ENCODE data around the gene C16orf89.

C16orf89 gene

DNA sequence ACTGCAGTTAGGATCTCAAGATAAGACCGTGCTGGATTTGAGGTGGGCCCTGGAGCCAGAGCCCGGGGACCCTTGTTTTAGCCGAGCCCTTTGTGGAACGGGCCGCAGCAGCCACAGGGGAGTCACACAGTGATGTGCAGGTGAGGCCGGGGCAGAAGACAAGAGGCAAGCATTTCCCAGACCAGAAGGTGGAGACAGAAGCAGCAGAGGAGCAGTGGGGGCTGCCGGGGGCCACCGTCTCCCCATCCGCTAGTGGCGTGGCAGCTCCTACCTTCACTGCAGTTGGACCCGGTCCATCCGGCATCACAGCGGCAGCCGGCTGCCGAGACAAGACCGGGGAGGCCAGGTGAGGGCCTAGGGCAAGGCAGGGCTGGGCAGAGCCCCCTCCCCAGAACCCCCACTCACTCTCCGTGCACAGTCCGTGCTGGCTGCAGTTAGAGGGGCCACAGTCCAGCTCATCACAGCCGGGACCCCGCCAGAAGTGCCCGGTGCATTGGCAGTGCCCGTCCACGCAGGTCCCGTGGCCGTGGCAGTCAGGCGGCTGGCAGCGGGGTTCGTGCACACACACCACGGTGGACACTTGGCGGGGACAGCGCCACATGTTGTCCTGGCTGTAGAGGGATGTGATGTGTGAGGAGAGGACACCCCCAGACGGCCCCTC is 38.1 kb downstream of the C16orf89 start:
- no peak for DNase-seq

DNA sequence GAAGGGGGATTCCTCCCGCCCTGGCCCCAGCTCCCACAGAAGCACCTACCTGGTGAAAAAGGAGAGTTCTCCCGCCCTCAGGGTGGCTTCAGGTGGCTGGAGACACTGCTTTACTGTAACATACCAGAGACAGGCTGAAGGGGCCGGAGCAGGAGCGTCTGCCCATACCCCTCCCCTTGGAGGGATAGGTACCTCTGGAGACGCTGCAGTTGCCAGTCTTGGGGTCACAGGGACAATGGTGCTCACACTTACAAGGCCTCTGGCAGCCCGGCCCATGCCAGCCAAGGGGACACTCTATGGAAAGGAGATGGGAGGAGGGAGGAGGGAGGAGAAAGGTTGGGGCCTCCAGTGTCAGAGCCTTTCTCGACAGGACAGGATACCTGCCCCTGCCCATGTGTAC is 38.7 kb downstream of the C16orf89 start:
- no peak for DNase-seq

DNA sequence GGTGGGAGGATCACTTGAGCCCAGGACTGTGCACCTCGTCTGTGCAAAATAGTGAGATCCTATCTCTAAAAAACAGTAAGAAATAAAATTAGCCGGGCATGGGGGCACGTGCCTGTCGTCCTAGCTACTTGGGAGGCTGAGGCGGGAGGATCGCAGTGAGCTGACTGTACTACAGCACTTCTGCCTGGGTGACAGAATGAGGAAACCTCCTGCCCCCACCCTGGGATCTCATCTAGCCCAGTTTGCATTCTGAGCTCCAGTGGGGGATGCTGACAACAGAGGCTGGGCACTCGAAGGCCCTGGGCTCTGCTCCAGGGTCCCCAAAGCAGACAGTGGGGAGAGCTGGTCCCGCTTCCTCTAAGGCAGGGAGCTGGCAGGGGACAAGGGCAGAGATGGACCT is 39.1 kb downstream of the C16orf89 start:
- DNase-seq: no peak

GRCh38 chr16:5025171-5025632 is 40.6 kb downstream of the C16orf89 start:
- DNase-seq: no peak

DNA sequence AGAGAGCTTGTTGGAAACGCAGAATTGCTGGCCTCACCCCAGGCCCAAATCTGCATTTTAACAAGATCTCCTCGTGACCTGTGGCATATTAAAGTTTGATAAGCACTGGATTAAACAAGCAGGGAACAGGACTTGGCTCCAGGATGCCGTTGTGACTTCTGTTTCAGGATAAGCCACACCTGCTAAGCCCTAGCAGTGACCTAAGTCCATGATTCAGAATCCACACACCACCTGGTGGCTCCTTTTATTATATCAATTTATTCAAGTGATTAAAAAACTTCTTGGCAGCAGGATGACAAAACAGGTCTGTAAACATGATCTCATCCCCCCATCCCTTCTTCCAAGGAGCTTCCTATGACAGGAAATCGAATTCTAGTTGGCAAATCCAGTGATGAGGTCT is 41.1 kb downstream of the C16orf89 start:
- DNase-seq: no peak

- DNase-seq: no peak
These were observed 43.2 kb downstream of the C16orf89 start for GRCh38 chr16:5022521-5022920.

GRCh38 chr16:5020551-5020950 is 45.2 kb downstream of the C16orf89 start:
- DNase-seq: peak; percentile 42 to 74

GRCh38 chr16:5019775-5020174 is 46.0 kb downstream of the C16orf89 start:
- DNase-seq: no peak

GRCh38 chr16:5018793-5019192 is 47.0 kb downstream of the C16orf89 start:
- no peak for DNase-seq

DNA sequence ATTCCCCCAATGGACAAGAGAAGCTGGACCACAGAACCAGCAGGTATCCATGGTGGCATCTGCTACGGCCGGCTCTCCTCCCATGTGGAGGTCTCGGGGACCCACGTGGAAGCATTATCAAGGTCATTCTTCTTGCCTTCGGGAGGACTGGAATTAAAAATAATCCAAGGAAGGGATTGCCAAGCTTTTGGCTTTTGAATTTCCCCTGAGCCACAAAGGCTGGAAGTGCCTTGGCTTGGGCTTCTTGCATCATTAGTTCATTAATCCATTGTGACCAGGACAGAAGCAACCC is 48.1 kb downstream of the C16orf89 start:
- DNase-seq: no peak

- DNase-seq: peak in 1 of 2 donors; percentile 36
These were observed 48.6 kb downstream of the C16orf89 start for GRCh38 chr16:5016967-5017677.

DNA sequence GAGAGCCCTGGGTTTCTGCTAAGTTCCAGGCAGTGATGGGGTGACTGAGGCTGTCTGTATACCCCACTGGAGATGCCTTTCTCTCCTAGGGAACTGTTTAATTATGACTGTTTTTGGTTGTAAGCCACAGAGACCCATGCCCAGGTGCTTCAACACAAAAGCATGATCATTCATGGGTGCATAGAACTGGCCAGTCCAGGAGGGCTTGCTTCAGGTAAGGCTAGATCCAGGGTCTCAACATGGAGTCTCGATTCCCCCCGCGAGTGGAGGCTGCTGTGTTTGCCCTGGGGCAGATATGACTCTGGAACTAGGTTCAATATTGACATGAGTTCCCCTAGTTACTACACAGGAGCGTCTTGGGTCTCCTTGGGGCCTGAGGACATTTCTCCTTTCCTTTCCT is 49.9 kb downstream of the C16orf89 start:
- DNase-seq: no peak

DNA sequence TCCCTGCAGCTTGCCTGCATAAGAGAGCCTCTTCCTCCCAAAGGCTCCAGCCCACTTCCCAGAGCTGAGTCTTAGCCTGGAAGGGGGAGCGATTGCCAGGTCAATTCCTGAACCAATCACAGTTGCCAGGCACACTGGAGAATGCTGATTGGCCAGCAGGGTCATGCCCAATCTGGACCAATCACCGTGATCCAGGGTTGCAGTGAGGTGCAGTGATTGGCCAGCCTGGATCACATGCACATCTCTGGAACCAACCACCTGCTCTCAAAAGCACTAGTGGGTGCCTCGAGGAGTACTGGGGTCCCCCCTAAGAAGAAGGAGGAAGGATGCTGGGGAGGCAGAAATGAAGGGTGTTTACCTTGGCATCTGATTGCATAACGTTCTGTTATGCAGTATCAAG is 50.4 kb downstream of the C16orf89 start:
- DNase-seq: no peak

GRCh38 chr16:5012887-5013286 is 52.9 kb downstream of the C16orf89 start:
- no peak for DNase-seq

- DNase-seq: no peak
These were observed 54.1 kb downstream of the C16orf89 start for GRCh38 chr16:5011637-5012036.

GRCh38 chr16:5010576-5011329 is 55.0 kb downstream of the C16orf89 start:
- no peak for DNase-seq

DNA sequence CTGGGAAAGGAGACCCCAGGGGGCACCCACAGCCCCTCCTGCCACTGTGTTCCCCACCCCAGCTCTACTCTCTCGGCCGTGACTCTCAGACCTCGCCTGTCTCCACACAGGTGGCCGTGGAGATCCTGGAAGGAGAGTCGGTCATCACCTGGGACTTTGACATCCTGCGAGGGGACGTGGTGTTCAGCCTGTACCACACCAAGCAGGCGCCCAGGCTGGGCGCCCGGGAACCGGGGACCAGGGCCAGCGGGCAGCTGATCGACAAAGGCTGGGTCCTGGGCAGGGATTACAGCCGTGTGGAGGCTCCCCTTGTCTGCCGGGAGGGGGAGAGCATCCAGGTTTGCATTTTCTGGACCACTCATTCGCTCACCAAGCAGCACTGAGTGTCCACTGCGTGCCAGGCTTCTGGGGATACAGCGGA is 57.4 kb downstream of the C16orf89 start:
- no peak for DNase-seq

DNA sequence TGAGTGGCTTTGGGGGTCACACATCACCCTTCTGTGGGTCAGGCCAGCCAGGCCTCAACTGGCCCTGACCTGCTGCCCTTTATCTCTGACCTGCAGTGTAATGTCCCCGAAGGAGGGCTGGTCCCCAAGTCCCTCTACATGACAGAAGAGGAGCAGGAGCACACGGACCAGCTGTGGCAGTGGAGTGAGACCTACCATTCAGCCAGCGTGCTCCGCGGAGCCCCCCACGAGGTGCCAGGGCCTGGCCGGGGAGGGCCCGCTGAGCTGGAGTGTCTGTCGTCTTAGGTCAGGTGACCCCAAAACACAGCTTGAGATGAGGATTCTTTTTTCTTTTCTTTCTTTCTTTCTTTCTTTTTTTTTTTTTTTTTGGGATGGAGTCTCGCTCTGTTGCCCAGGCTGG is 58.5 kb downstream of the C16orf89 start:
- no peak for DNase-seq

DNA sequence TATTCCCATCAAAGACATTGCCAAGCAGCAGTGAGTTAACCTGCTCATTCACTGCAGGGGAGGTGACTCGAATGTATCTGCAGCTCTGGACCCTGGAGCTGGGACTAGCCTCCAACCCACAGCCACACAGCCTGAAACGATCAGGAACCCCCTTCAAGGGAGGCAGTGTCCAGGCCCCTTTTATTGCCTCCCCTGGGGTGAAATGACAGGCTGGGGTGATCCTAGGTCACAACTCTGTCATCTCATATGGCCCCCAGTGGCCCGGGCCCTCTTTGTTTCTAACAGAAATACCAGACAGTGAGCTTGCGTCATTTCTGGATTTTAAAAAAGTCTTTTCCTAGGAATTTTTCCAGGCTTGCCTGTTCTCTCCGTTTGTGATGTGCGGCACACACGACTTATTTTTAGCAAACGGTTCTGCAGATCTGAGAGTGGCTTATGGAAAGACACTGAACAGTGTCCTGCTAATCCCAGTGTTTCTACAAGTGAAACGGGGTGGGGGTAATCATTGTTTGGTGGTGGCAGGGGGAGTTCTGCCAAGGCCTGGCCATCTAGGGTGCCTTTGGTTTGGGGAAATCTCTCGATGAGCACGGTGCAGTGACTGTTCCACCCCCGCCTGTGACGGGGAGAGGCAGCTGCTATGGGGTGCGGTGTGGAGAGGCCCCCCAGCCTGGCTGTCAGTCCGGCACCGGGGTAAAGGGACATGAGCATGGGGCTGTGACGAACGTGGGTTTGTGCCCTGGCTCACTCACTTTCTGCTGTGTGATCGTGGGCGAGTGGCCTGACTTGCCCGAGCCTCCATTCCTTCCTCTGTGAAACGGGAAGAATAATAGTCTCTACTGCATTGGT is 59.2 kb downstream of the C16orf89 start:
- DNase-seq: no peak

DNA sequence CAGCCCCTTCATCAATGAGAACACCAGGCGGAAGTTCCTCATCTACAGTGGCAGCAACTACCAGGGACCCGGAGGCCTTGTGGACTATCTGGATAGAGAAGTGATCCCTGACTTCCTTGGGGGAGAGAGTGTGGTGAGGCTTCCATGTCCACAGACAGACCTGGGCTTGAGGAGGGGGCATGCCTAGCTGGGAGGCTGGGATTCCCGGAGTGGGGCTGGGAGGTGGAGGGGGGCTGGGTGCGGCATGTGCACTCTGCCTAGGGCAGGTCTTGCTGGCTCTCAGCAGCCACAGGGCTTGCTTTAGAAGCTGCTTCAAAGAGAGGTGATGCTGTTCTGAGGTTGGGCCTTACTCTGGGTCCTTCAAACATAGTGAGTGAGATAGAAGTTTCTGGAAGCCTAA is 59.8 kb downstream of the C16orf89 start:
- DNase-seq: no peak

- DNase-seq: no peak
These were observed 61.4 kb downstream of the C16orf89 start for GRCh38 chr16:5004311-5004710.

DNA sequence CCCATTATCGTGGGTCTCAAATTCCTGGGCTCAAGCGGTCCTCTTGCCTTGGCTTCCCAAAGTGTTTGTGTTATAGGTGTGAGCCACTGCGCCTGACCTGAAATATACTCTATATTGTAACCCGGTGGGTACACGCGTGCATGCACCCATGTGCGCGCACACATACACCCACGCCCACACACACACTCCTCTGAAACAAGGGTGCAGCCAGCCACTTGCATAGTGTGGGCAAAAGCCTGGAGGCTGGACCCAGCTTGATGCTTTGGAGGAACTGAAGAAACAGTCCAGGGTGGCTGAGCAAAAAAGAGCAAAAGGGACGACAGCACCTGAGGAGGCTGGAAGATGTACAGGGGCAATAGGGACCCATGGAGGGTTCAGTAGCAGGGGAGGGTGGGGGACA is 61.9 kb downstream of the C16orf89 start:
- DNase-seq: no peak

- no peak for DNase-seq
These were observed 62.5 kb downstream of the C16orf89 start for GRCh38 chr16:5003211-5003610.
